GM12874 (cell line): Measurements from ENCODE around the gene RPS28.

Source experiments
- CTCF ChIP-seq: IDR thresholded peaks from 2 replicates; pipeline ENCODE4 v1.5.1; 2011; ENCODE audit warnings: low read depth, mild to moderate bottlenecking, control low read depth, low read length, moderate library complexity; ENCODE audit not compliant: insufficient read depth

Gene RPS28

GRCh38 chr19:8321067-8321985 is at the start of gene RPS28, which contains the start of gene NDUFA7:
Gene RPS28 (plus strand): TSS chr19:8321496. CDS start chr19:8321531, 35 bp downstream.
Gene NDUFA7 (minus strand): TSS chr19:8321375. CDS start chr19:8321358, 17 bp downstream.
- peak; percentile 34 for TF ChIP-seq CTCF

- no peak for TF ChIP-seq CTCF
These were observed 19.0 kb upstream of the RPS28 start for GRCh38 chr19:8302357-8302691.

GRCh38 chr19:8302734-8303133 is 18.6 kb upstream of the RPS28 start:
- no peak for TF ChIP-seq CTCF

DNA sequence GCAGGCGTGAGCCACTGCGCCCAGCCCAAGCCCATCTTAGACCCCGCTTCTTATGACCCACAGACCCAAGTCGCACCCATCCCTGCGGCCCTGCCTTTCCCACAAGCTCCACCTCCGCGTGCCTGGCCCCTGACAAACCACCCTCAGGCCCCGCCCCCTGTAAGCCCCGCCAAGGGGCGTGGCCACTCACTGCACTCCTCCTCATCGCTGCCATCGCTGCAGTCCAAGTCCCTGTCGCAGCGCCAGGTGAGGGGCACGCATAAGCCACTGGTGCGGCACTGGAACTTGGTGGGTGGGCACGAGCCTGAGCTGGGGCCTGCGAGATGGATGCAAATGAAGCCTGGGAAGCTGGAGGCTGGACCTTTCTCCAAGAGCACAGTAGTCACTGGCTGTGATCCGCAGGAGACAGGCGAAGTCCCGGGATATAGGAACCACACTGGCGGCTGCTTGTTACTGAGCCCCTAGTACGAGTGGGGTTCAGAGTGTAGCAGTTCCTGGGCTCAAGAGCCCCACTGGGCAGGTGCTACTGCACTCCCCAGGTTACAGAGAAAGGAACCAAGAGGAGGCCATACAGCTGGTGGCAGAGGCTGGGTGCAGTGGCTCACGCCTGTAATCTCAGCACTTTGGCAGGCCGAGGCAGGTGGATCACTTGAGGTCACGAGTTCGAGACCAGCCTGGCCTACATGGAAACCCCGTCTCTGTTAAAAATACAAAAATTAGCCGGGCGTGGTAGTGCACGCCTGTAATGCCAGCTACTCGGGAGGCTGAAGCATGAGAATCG is 16.3 kb upstream of the RPS28 start:
- no peak for TF ChIP-seq CTCF

- TF ChIP-seq CTCF = no peak
These were observed 15.5 kb upstream of the RPS28 start for GRCh38 chr19:8305798-8306197.

DNA sequence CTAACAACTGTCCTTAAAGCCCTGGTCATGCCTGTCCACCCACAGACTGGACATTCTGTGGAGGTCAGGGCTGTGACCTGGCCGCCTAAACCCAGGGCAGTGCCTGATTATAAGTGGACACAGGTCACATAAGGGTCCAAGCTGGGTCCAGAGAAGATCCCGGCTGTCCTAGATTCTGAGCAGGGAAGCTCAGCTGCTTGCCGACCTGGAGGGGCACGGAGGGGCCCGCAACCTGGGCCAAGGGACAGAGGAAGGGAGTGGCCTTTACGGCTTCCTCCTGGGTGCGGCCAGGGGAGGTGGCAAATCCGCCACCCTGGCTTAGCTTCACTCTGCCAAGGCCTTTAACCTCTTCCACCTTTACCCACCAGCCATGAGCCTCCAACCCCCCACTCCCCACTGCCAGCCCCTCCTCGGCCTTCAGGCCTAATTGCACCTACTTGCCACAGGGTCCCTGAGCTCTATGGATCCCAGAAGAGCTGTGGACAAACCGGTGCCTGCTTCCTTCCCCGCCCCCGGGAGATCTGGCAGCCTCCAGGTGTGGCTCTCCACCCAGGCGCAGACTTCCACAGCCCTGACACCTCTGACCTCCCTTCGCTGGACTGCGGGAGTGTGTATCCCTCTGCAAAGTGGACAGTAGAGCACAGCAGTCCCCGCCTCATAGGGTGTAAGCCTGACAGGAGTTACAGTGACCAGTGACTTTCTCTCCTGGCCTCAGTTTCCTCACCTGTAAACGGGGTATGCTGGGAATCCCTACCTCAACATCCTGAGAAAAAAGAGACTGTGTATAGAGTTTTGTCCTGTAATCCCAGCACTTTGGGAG is 14.9 kb upstream of the RPS28 start:
- TF ChIP-seq CTCF = no peak
